Globus pallidus (tissue), 1 donor: ENCODE results near the gene ZNF554.
"Not testable (repeated sequence)": the region's sequence is repeated elsewhere in the genome, so short reads cannot be mapped to it uniquely, and the experiment has no call there.

Source experiments
- DNase-seq: peaks from one replicate; pipeline ENCODE4 v3.0.0-alpha.2; 2015; ENCODE audit warnings: low spot score

The ZNF554 gene

GRCh38 chr19:2807379-2808128 lies 12.1 kb upstream of the ZNF554 start:
- no peak for DNase-seq

GRCh38 chr19:2808129-2808941 lies 11.3 kb upstream of the ZNF554 start:
- DNase-seq, result no peak

GRCh38 chr19:2809387-2810140 lies 10.1 kb upstream of the ZNF554 start:
- no peak for DNase-seq

- DNase-seq, result no peak
Measured at GRCh38 chr19:2810141-2811091, 9.3 kb upstream of the ZNF554 start.

GRCh38 chr19:2811221-2811722 lies 8.4 kb upstream of the ZNF554 start:
- no peak for DNase-seq

- DNase-seq, result no peak
Measured at GRCh38 chr19:2811735-2812413, 7.8 kb upstream of the ZNF554 start.

GRCh38 chr19:2812414-2813234 lies 7.0 kb upstream of the ZNF554 start:
- DNase-seq, result no peak

GRCh38 chr19:2813235-2814160 lies 6.2 kb upstream of the ZNF554 start:
- no peak for DNase-seq

DNA sequence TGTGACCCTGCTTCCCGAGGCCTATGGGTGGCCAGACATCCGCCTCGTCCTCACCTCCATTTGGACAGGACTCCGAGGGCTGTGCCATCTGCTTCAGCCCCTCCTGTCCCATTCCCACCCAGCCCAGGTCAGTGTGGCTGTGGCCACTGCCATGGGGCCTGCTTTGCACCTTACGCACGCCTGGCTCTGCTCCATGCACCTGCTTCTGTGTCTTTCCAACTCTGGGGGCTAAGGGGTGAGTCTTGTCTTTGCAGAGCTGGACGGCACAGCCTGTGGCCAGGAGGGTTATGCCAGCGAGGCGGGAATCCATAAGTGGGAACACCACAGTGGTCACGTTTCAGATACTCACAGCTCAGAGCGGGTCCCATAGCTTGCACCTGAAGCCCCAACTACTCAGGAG lies 5.2 kb upstream of the ZNF554 start:
- DNase-seq, result no peak

DNA sequence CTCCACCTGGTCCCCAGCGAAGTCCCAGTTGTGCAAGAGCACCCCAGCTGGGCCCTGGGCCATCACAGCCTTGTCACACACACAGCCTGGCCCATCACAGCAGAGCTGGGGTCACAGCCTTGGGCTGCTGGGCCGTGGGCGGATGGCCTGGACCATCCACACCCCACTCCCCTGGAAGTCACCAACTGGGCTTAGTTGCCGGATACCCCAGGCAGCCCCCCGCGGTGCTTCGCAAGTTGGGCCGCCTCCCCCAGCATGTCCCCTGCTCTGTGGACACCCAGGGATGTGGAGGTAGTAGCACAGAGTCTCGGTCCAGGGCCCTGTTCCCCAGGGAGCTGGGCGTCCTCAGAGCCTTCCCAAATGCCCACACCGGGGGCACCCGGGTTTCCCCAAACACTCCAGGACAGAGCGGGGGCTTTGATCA lies 4.5 kb upstream of the ZNF554 start:
- DNase-seq, result no peak

GRCh38 chr19:2815923-2816322 lies 3.7 kb upstream of the ZNF554 start:
- DNase-seq, result no peak

- no peak for DNase-seq
Measured at GRCh38 chr19:2816641-2817040, 3.0 kb upstream of the ZNF554 start.

DNA sequence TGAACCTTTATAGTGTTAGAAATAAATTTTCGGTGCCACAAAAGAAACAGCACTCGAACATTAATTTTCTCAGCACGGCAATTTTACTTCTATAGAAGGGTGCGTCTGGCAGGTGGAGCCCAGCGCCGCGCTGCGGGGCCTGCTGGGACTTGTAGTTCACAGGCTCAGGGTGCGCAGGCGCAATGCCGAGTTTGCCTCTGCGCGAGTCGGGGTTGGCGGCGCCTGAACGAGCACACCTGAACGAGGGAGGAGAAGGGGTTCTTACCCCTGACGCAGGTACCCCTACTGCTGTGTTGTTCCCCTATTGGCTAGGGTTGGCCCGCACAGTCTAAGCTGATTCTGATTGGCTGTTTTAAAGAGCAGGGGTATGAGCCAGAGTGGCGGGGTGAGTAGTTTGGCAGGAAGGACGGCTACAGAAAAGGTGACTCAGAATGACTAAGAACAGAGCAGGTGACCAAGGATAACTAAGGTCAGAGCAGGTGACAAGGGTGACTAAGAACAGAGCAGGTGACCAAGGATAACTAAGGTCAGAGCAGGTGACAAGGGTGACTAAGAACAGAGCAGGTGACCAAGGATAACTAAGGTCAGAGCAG lies 2.3 kb upstream of the ZNF554 start:
- not testable (repeated sequence) for DNase-seq

GRCh38 chr19:2820112-2820702 lies 539 bp downstream of the ZNF554 start:
- no peak for DNase-seq

GRCh38 chr19:2822846-2823245 lies 3.2 kb downstream of the ZNF554 start:
- no peak for DNase-seq

DNA sequence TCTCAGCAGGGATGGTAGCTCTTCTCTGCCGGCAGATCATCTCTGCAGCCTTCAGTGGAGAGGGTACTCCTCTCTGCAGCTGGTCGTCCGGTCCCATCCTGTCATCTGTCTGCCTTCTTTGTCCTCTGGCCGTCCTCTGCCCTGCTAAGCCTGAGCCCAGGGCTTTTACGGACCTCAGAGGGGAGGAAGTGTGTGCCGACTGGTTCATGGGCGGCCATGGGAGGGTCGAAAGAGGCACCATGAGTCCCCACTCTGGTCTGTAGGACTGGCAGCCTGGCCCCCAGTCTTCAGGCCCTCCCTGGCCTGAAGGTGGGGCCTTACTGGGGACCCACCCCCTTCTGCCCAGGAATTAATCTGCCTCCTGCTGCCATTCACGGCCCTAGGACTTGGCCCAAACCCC lies 4.0 kb downstream of the ZNF554 start:
- no peak for DNase-seq

- no peak for DNase-seq
Measured at GRCh38 chr19:2824129-2824528, 4.5 kb downstream of the ZNF554 start.

GRCh38 chr19:2827022-2827421 lies 7.4 kb downstream of the ZNF554 start:
- no peak for DNase-seq
